Measurements from ENCODE around the gene RAD1.

Gene RAD1

DNA sequence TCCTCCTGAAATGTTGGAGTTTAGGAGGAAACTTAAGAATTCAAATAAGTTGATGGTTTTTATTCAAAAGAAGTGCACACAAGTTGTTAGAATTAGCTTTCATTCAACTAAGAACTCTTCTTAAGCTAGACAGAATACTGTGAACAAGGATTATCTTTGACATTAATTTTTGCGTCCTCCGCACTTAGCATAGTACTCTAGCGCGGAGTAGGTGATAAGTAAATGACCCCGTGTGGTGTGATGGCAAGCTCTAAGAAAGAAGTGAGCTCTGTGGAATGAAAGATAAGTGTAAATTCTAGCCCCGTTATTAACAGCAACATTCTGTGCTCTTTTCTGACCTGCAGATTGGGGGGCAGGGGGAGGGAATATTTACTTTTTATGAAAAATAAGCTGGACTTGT, 1.2 kb upstream of the RAD1 start:
- in situ Hi-C loops (cut with HindIII; ENCODE audit: low sequenced_read_pairs) = no loop called here

DNA sequence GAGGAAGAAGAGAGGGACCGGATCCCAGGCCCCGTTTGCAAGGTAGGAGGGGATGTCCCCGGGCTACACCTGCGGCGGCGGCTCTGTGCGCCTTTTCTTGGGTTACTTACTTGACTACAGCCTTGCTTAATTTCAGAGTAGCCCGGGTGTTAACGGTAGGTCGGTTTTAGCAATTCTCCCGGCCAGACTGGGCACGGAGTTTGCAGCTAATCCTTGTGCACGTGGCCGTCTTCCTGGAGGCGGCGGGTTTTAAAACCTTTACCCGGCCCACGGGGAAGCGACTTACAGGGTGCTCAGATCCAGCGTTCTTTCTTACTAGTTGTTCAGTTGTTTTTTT, 520 bp upstream of the RAD1 start:
- in situ Hi-C loops (cut with HindIII; ENCODE audit: low sequenced_read_pairs) = no loop called here

DNA sequence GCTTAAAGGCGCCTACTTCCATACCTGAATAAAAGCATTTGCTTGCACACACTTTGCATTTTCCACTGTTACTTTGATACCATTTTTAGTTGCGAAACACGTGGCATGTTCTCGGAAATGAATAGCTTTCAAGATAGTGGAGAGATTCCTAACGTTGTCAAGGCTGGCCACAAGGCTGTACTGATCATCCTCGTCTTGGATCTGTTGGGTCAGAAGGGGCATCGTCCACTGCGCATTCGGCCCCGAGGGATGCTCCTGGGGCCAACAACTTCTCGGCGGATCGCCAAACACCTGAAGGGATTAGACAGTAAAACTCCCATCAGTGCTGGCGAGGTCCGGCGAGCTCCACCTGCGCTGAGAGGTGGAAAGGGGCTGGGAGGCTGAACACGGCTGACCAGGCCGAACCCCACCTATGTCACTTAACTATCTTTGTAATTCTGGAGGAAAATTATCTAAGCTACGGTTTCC, 599 bp downstream of the RAD1 start:
- in situ Hi-C loops (cut with HindIII; ENCODE audit: low sequenced_read_pairs) = no loop called here

DNA sequence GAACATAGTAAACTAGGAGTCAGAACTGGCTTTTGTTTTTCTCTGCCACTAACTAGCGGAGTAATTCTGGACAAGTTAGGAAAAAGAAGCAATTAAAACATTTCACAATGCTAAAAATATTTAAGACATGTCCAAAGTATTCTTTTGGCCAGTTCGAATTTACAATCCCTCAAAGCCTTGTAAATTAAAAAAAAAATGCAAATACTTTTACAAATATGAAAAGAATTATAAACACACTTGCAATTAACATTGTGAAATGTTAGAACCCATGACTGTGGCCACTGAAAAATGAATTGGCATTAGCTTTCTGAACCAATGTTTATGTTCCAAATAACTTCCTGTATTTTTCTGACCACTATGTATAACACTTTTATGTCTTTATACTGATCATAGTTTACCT, 2.2 kb downstream of the RAD1 start:
- in situ Hi-C loops (cut with HindIII; ENCODE audit: low sequenced_read_pairs) = no loop called here

DNA sequence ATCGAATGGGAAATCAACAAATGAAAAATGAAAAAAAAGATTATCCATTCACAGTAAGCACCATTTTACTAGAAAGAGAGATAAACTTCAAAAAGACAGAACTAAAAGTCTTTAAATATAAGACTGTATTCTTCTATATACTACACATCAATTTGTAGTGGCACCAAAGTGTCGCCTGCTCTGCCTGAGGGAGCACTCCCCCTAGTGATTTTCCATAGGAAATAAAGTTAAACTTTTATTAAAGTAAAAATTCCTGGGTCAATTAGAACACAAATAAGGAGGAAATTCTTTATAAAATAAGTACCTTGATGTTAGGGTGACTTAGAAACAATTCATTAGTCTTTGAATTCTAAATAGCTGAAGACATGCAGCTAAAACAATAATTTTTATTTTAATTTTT, 9.7 kb downstream of the RAD1 start:
- in situ Hi-C loops (cut with HindIII; ENCODE audit: low sequenced_read_pairs) = no loop called here

DNA sequence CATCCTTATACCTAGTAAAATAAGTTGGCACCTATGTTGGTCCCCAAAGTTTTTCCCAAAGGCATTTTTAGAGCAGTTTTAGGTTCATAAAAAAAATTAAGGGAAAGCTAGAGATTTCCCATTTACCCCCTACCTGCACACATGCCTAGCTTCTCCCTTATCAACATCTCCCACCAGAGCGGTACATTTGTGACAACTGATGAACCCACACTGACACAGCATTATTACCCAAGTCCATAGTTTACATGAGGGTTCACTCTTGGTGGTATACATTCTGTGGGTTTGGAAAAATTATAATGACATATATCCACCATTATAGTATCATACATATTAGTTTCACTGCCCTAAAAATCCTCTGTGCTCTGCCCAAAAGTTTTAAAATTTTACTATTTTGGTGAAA, 12.0 kb downstream of the RAD1 start:
- in situ Hi-C loops (cut with HindIII; ENCODE audit: low sequenced_read_pairs) = no loop called here

DNA sequence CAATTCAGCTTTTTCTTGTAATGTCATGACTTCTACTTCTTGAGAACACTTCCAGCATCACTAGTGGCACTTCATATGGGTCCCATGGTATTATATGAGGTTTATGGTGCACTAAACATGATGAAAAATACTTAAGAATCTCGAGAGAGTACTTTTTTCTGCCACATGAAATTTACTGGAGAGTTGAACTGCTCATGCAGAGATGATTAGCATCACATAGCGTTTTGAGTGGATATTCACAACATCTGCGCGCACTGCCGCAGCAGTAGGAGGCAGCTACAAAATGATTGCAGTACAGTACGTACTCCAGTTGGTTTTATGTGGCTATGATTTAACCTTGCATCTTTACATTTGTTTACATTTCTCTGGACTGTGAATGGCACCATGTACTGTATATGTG, 14.7 kb downstream of the RAD1 start:
- in situ Hi-C loops (cut with HindIII; ENCODE audit: low sequenced_read_pairs) = no loop called here

DNA sequence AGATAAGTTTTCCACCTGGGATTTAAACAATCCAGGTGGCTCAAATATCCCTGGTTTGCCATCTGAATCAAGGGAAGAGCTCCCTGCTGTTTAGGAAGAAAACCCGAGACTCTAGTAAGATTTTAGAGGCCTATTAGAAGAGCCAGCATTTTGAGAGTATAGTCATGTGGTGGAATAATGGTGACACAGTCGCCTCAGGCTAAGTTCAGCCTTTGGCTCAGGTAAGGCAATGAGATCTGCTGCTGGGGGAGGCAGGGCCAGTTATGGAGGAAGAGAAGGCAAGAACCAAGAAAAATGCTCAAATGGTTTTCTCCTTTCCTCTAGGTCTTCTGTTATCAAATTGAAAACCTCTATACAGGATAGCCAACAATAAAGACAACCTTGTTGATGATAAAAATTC, 16.2 kb downstream of the RAD1 start:
- in situ Hi-C loops (cut with HindIII; ENCODE audit: low sequenced_read_pairs) = no loop called here

DNA sequence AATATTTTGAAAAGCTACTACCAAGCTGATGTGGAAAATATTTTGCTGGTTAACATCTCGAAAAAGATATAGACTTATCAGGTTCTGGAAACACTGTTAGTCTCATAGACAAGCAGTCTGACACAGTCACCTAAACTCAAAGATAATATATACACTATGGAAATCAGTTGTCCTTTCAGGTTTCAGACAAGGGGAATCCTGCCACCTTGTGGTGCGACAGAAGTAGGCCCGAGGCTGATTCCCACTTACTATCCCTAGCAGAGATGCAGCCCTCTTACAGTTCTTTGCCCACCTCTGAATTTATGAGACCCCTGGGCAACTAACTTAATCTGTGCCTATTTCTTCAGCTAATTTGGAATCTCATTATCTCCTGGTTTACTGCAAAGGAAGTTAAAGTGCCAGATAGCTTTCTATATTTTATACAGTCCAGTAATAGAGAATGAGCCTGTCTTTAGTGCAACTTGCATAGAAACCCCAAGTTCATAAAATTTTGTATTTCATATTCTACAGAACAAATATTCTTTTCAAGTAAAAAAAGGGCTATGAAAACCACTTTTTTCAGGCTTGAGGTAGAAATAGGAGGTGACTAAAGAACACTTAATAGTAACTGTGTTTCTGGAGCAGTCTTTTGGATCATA, 16.9 kb downstream of the RAD1 start:
- in situ Hi-C loops (cut with HindIII; ENCODE audit: low sequenced_read_pairs) = no loop called here

DNA sequence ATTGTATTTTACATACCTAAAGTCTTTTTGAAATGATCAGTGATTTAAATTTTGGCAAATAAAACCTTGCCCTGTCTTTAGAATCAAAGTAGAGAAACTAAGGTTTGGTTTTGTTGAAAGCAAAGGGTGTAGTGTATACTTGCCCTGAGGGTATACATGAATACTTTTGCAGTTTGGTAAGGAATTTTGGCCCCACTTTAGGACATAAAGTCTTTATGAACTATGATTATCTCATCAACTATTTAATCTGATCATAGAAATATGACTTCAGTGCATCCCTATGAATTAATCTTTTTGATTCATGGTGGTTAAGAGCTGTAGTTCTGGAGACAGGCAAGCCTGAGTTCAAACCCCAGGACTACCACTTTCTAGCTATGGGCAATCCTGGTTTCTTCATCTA, 17.7 kb downstream of the RAD1 start:
- in situ Hi-C loops (cut with HindIII; ENCODE audit: low sequenced_read_pairs) = no loop called here

DNA sequence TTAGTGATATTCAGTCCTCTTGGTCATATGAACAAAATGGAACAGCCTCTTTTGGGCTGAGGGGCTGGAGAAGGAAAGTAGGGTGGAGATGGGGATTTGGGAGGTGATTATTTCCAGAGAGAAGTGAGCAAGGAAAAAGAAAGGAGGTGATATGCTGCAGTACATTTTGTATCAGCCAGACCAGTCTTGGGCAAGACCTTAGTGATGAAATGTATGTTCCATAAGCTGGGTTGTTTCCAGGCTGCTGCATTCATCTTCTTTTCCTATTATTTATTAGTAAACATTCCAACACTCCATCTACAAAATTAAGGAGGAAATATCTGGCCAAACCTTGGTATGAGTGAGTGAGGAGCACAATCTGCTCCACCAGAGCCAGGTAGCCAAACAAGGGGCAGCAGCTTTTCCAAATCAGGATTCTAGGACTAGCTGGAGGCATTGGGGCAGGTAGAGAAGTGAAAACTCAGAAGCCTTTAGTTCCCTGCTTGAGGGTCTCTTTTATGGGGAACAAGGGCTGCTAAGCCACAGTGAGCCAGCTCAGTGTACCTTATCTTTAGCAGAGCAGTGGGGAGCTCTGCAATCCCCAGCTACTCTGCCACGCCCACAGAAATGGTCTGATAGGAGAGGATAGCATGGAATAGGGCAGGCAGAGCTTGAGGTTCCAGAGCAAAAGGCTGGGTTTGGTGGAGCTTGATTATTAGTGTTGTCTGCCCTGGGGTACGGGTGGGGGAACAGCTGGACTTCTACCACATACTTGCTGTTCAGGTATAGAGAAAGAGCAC, 19.5 kb downstream of the RAD1 start:
- in situ Hi-C loops (cut with HindIII; ENCODE audit: low sequenced_read_pairs) = no loop called here

DNA sequence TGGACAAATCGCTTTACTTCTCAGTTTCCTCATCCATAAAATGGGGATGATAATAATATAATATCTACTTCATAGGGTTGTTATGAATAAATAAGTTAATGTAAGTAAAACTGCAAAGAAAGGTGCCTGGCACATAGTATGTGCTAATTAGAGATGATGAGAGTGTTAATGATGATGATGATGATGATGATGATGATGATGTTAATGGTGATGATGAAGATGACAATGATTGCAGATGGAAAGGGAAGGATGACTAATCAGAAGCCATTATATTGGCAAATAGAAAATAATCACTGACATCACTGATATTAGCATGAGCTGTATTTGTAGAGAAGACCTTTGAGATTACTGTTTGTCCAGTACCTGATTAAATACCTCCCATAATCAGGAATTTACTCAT, 20.6 kb downstream of the RAD1 start:
- in situ Hi-C loops (cut with HindIII; ENCODE audit: low sequenced_read_pairs) = no loop called here

DNA sequence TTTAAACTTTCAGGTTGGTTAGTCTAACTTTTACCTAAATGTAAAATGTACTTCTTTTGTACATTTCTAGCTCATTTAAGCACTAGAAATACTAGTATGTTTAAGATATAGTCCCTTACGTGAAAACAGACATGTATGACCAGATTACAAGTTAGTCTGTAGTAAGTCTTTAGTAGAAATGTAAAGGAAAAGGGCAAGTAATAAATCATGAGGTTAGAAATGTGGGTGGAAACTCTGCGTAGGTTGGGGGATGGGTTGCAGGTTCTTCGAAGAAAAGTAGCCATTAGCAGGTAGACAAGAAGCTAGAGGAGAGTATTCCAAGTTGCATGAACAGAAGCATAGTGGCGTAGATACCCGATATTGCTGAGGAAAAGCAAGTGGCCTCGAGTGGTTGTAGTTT, 22.9 kb downstream of the RAD1 start:
- in situ Hi-C loops (cut with HindIII; ENCODE audit: low sequenced_read_pairs) = no loop called here

DNA sequence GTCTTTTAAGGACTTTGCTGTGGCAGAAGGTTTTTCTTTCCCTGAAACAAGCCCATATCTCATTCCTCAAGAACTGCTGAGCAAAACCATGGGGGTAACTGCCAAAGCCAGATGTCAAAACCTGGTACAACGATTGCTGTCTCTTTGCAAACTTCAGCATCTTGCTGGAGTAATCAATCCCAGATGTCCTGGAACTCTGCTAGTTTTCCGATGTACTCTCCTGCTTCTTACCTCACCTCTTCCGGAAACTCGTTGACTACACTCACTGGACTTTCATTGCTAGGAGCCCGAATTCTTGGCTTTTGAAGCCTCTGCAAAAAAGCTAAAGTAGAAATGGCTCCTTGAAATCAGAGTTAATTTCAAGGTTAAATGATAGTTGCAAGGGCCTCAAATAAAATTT, 23.3 kb downstream of the RAD1 start:
- in situ Hi-C loops (cut with HindIII; ENCODE audit: low sequenced_read_pairs) = no loop called here

DNA sequence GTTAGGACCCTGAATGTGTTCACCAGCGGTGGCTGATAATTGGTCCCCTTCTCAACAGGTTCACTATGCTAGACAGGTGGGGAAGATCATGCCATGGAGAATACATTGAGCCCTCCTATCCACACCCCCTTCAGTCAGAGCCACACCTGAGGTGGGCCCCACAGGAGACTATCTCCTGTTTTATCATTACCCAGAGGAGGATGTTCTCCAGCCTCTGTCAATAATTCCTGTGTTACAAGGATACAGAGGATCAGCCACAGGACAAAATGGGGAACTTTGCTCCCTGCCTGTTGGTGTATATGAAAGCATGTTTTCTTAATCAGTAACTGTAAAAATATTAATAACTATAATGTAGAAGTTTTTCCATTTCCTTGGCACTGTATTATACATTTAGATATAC, 25.9 kb downstream of the RAD1 start:
- in situ Hi-C loops (cut with HindIII; ENCODE audit: low sequenced_read_pairs) = no loop called here

DNA sequence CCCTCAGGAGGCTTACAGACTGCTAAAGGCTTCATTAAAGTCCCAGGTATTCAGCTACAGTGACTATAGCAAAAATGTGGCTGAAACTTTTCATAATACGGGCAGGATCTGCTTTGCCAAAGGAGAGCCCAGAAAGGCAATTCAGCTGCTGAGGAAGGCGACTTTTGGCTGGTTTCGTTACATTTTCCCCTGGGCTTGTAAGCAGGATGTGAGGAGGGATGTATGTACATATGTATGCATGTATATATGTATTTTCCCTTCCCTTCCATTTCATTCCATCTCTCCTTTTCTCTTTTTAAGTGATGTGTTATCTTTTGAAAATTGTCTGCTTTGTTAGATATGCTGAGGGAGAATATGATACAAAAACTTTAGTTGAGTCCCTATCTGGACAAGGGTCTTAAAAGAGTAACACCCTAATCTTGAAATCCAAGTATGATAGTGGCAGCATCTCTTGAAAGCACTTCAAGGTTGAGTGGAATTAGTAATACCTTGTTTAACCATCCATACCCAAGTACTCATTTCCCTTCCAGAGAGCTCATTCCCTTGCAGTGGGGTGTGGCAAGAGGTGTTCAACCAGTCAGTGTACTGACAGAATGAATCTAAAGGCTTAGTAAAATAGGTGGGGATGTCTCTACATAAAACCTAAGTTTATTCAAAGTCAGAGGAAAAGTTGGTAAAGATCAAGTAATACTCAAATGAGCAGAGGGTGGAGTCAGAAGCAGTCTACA, 28.7 kb downstream of the RAD1 start:
- in situ Hi-C loops (cut with HindIII; ENCODE audit: low sequenced_read_pairs) = no loop called here

DNA sequence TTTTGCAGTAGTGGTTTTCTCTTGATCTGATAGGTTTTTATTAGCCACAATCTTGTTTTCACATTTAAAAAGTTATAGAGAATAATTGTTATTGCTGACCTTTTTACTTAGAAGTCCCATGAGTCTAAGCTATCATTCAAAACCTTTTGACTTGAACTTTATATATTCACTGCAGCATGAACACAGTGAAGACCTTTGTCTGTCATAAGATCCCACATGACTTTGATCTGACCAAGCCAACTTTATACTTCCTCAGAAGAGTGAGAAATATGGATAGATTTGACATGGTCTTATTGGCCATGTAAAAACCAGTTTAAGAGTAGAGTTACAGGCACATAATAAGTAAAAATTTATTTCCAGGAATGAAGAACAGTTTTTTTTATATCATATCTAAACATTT, 34.1 kb downstream of the RAD1 start:
- in situ Hi-C loops (cut with HindIII; ENCODE audit: low sequenced_read_pairs) = no loop called here

DNA sequence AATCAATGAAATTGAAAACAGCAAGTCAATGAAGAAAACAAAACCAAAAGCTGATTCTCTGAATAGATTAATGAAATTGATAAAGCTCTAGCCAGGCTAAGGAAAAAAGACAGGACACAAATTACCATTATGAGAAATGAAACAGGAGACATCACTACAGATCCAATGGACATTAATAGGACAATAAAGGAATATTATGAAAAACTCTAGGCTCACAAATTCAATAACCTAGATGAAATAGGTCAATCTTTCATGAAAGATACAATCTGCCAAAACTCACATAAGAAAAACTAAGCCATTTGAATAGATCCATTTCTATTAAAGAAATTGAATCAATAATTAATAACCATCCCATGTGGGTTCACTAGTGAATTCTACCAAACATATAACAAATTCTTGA, 39.0 kb downstream of the RAD1 start:
- in situ Hi-C loops (cut with HindIII; ENCODE audit: low sequenced_read_pairs) = no loop called here

DNA sequence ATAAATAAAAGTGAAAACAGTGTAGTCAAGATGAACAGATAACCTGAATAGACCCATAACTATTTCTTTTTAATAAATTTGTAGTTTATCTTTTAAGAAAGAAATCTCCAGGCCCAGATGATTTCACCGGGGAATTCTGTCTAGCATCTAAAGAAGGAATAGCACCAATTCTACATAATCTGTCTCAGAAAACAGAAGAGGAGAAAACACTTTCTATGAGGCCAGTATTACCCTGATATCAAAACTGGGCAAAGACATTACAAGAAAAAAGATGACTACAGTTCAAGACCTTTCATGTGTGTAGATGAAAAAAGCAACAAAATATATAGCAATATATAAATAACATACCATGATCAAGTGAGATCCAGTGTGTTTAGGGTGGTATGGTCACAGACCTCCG, 44.9 kb downstream of the RAD1 start:
- in situ Hi-C loops (cut with HindIII; ENCODE audit: low sequenced_read_pairs) = no loop called here

DNA sequence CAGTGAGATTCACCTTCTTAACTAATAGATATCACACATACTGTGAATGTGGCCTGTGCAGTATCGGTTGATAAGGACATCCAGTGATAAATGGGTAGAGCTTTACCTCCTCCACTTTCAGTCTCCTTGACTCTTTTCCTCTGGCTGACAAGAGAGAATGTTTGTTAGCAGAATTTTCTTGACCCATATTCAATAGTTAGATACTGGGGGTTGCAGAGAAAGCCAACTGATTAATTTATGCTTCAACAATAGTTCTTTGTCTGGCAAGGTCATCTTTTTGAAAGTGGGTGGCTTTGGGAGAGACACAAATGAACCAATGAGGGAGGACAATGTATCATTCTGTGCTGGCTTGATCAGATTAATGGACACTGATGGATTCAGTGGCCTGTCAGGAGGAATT, 46.0 kb downstream of the RAD1 start:
- in situ Hi-C loops (cut with HindIII; ENCODE audit: low sequenced_read_pairs) = no loop called here

DNA sequence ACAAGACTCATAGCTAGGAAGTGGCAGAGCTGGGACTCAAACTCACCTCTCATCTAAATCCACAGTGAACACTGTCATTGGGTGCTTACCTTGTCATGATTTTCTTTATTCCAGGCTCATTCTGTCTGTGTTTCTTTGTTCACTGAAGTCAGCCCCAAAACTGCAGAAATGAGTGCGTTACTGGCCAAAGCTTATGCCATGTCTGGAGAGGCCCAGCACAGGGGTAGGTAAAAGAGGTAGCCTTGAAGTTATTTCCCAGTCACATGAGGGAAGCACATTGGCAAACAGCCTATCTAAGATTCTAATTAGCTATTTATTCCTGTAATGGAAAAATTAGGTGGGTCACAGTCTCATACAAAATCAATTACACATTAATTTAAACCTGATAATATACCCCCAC, 46.5 kb downstream of the RAD1 start:
- in situ Hi-C loops (cut with HindIII; ENCODE audit: low sequenced_read_pairs) = no loop called here

DNA sequence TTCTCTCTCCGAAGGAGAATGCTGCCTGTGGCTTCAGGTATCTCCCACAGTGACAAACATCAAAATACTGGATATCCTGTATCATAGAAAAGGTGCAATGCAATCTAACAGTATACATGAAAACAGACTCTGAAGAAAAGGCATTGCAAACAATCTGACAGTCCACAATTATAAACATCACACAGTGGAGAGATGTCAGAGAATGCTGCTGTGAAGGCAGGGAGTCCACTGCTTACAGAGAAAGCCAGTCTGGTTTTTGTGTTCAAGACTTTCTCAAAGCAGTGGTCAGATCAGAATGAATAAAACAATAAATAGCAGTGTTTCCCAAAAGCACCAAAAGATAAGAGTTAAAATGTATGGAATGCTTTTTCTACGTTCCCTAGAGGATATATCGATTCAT, 47.6 kb downstream of the RAD1 start:
- in situ Hi-C loops (cut with HindIII; ENCODE audit: low sequenced_read_pairs) = no loop called here
